GM12865 (cell line): ENCODE measurements around the gene LARGE2.
"Not testable (repeated sequence)": the region's sequence is repeated elsewhere in the genome, so short reads cannot be mapped to it uniquely, and the experiment has no call there.

Source experiments
- DNase-seq: peaks from one replicate; pipeline ENCODE4 v3.0.0; 2010; ENCODE audit warnings: low read depth
- H3K4me3 ChIP-seq: 2 replicates; pipeline ENCODE4 v1.5.1; 2011; ENCODE audit warnings: mild to moderate bottlenecking, low read depth, low read length, control low read depth
- TF ChIP-seq, protein P1 (sequence below): IDR thresholded peaks from 2 replicates; pipeline ENCODE4 v1.5.1; 2011; ENCODE audit warnings: low read length, control low read depth, low read depth, inconsistent platforms; ENCODE audit not compliant: insufficient read depth; ENCODE audit errors: missing control alignments

Gene LARGE2

DNA sequence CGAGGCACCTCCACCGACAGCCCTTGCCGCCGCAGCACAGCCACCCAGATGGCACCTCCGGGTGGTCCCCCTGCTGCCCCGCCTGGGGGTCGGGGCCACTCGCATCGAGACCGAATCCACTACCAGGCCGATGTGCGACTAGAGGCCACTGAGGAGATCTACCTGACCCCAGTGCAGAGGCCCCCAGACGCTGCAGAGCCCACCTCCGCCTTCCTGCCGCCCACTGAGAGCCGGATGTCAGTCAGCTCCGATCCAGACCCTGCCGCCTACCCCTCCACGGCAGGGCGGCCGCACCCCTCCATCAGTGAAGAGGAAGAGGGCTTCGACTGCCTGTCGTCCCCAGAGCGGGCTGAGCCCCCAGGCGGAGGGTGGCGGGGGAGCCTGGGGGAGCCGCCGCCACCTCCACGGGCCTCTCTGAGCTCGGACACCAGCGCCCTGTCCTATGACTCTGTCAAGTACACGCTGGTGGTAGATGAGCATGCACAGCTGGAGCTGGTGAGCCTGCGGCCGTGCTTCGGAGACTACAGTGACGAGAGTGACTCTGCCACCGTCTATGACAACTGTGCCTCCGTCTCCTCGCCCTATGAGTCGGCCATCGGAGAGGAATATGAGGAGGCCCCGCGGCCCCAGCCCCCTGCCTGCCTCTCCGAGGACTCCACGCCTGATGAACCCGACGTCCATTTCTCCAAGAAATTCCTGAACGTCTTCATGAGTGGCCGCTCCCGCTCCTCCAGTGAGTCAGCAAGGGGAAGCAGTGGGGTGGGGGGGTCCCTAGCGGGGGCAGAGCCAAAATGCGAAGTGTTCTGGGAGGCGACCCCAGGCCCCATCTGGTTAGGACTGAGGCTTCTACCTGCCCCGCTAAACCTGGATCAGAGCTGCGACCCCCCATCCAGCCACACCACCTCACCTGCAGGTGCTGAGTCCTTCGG lies 19.7 kb upstream of the LARGE2 start:
- TF ChIP-seq, protein P1, sequence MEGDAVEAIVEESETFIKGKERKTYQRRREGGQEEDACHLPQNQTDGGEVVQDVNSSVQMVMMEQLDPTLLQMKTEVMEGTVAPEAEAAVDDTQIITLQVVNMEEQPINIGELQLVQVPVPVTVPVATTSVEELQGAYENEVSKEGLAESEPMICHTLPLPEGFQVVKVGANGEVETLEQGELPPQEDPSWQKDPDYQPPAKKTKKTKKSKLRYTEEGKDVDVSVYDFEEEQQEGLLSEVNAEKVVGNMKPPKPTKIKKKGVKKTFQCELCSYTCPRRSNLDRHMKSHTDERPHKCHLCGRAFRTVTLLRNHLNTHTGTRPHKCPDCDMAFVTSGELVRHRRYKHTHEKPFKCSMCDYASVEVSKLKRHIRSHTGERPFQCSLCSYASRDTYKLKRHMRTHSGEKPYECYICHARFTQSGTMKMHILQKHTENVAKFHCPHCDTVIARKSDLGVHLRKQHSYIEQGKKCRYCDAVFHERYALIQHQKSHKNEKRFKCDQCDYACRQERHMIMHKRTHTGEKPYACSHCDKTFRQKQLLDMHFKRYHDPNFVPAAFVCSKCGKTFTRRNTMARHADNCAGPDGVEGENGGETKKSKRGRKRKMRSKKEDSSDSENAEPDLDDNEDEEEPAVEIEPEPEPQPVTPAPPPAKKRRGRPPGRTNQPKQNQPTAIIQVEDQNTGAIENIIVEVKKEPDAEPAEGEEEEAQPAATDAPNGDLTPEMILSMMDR = no peak
- H3K4me3 ChIP-seq = no peak overlapping the region
- no peak for DNase-seq

DNA sequence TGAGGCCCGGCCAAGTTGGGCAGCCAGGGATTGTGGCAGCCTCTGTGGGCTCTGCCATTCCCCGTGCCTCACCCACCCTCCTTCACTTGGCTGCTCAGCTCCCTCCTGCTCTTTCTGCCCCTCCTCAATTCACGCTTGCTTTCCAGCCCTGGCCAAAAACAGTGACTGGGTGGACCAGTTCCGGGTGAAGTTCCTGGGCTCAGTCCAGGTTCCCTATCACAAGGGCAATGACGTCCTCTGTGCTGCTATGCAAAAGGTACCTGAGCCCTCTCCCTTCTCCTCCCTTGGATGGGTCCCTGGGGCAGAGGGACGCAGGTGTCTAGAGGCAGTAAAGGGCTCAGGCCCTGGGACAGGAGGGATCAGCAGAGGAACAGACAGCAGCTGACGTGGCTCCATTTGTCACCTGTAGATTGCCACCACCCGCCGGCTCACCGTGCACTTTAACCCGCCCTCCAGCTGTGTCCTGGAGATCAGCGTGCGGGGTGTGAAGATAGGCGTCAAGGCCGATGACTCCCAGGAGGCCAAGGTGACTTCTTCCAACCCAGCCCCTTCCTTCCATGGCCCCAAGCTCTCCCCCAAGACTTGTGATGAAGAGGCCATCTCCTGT lies 18.0 kb upstream of the LARGE2 start:
- no peak for DNase-seq
- no peak overlapping the region for H3K4me3 ChIP-seq
- TF ChIP-seq, protein P1 = no peak

DNA sequence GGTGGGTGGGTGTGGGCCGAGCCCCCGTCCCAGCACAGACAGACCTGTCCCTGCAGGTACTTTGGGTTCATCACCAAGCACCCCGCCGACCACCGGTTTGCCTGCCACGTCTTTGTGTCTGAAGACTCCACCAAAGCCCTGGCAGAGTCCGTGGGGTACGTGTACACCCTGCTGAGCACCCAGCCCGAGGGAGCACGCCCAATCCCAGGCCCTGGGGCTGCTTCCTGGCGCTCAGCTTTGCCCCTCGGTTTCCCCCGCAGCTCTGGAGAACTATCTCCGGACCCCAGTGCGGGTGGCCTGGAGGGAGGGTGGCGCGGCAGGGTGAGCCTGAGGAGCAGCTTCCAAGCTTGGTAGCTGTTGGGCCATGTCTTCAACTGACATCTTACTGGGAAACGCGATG lies 17.4 kb upstream of the LARGE2 start:
- no peak for DNase-seq
- H3K4me3 ChIP-seq = no peak overlapping the region
- TF ChIP-seq, protein P1 = no peak

DNA sequence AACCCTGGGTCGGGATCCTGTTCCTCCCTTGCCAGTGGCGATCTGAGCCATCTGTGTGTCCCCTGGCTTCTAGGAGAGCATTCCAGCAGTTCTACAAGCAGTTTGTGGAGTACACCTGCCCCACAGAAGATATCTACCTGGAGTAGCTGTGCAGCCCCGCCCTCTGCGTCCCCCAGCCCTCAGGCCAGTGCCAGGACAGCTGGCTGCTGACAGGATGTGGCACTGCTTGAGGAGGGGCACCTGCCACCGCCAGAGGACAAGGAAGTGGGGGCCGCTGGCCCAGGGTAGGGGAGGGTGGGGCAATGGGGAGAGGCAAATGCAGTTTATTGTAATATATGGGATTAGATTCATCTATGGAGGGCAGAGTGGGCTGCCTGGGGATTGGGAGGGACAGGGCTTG lies 16.9 kb upstream of the LARGE2 start:
- not testable (repeated sequence) for H3K4me3 ChIP-seq, DNase-seq

DNA sequence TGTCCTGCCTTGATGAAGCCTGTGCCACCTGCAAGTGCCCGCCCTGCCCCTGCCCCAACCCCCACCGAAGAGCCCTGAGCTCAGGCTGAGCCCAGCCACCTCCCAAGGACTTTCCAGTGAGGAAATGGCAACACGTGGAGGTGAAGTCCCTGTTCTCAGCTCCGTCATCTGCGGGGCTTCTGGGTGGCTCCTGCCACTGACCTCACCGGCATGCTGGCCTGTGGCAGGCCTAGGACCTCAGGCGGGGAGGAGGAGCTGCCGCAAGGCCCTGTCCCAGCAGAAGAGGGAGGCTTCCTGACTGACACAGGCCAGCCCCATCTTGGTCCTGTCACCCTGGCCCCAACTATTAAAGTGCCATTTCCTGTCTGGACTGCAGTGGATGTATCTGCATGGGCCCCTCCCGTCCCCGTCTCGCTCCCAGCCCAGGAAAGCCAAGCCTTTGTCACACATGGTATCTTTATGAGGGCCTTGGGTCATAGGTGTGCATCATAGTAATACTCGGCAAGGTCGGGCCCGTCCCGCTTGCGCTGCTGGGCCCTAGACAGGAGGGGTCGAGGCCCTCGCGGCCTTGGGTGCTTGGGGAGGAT lies 16.3 kb upstream of the LARGE2 start:
- DNase-seq = peak; percentile 23
- H3K4me3 ChIP-seq = no peak overlapping the region
- TF ChIP-seq, protein P1 = no peak

DNA sequence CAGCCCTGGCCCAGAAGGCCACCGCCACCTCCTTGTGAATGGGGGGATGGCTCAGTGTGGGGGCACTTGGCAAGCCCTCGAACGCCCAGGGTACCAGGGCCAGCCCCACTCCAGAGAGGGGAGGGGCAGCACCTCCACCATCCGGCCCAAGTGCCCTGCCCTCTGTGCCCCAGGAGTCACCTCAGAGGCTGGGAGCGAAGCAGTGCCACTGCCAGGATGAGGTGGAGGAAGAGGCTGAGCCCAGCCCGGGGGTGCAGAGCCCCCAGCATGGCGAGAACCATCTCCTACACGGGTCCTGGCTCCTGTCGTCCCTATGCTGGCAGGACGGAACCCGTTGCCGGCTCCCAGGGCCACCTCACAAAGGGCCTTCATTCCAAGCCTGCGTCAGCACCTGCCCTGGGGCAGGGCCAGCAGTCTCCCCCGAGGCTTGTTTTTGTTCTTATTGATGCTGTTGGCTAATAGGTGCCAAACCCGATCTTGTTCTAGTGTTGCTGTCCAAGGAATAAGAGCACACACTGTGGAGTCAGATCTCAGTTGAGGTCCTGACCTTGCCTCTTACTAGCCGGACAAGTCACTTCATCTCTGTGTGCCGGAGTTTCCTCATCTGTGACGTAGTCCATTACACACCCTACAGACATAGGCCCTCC lies 15.4 kb upstream of the LARGE2 start, which contains the start of gene FREY1:
Gene FREY1, minus strand, starts transcription at position 307 of the 647 bp plus-strand sequence. Its CDS starts 26 bp downstream, at position 281.
- no peak within 1 kb of the TSS for H3K4me3 ChIP-seq
- TF ChIP-seq, protein P1 = no peak
- DNase-seq = no peak

DNA sequence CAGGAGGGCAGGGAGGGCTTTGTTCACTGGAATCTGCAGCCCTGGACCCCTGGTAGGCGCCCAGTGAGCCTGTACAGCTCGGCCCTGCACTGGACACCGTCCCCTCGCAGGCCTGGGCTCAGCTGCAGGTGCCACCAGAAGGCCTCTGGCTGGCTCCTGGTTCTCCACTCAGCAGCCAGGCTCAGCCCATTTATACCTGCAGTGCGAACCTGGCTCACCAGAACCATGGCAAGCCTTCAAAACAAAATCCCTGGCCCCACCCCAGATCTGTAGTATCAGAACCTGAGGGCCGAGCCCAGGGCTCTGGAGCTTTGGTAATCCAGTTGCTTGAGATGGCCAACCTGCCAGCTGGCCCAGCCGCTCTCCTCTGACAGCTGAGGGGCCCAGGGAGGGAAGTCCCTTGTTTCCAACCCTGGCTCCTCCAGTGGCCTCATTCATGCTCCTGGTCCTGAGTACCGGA lies 14.5 kb upstream of the LARGE2 start:
- no peak overlapping the region for H3K4me3 ChIP-seq
- no peak for DNase-seq
- TF ChIP-seq, protein P1 = no peak
